Measurements from ENCODE around the gene MID1.

Gene MID1

GRCh38 chrX:10480861-10481260 is 139.5 kb downstream of the MID1 start:
- Histone ChIP-seq H3K27me3 (ENCODE audit: insufficient read depth, low read length, poor library complexity) (no peaks in the 10 kb centered on the region), H3K9me3 (ENCODE audit: insufficient read depth, low read length, severe bottlenecking) (no peaks in the 10 kb centered on the region)

GRCh38 chrX:10479508-10479907 is 140.9 kb downstream of the MID1 start:
- H3K79me2 ChIP-seq (ENCODE audit: insufficient read depth, low read length) = no peaks in the 10 kb centered on the region
- H4K20me1 ChIP-seq (ENCODE audit: insufficient read depth, low read length) = no peaks in the 10 kb centered on the region
- H3K36me3 ChIP-seq (ENCODE audit: insufficient read depth, low read length) = no peaks in the 10 kb centered on the region
- no peaks in the 10 kb centered on the region for H3K27me3 ChIP-seq (ENCODE audit: insufficient read depth, low read length, poor library complexity)
- H3K9ac ChIP-seq (ENCODE audit: low read depth, low read length) = no peak overlapping the region
- DNase-seq (no peak), ATAC-seq (ENCODE audit: insufficient read depth, low read depth) (no peak)
- TF ChIP-seq CTCF (IDR thresholded peaks at IDR 0.05; ENCODE audit: borderline replicate concordance, extremely low read depth, low read length, poor library complexity, severe bottlenecking) = no peak
- no peak for TF ChIP-seq EZH2 (IDR thresholded peaks at IDR 0.05; ENCODE audit: borderline replicate concordance, low read depth, low read length, severe bottlenecking)
- no peak overlapping the region for H3K4me2 ChIP-seq (ENCODE audit: insufficient read depth, low read length)
- H2AFZ ChIP-seq (ENCODE audit: low read depth, low read length) = no peak overlapping the region
- H3K9me3 ChIP-seq (ENCODE audit: insufficient read depth, low read length, severe bottlenecking) = no peaks in the 10 kb centered on the region
- no peak overlapping the region for H3K27ac ChIP-seq (ENCODE audit: low read length)
- H3K4me3 ChIP-seq (ENCODE audit: low read depth in 1 of 2, low read length in 2 of 2) = no peak overlapping the region
- H3K4me1 ChIP-seq (ENCODE audit: insufficient read depth, low read length) = no peaks in the 10 kb centered on the region

More at GRCh38 chrX:10480861-10481260, 139.5 kb downstream of the MID1 start:
- H3K36me3 ChIP-seq (ENCODE audit: insufficient read depth, low read length) = no peaks in the 10 kb centered on the region
- H3K4me1 ChIP-seq (ENCODE audit: insufficient read depth, low read length) = no peaks in the 10 kb centered on the region
- no peak for TF ChIP-seq EZH2 (IDR thresholded peaks at IDR 0.05; ENCODE audit: borderline replicate concordance, low read depth, low read length, severe bottlenecking)
- TF ChIP-seq CTCF (IDR thresholded peaks at IDR 0.05; ENCODE audit: borderline replicate concordance, extremely low read depth, low read length, poor library complexity, severe bottlenecking) = no peak
- ATAC-seq (ENCODE audit: insufficient read depth, low read depth) = no peak
- no peak for DNase-seq
- no peak overlapping the region for H3K4me3 ChIP-seq (ENCODE audit: low read depth in 1 of 2, low read length in 2 of 2)
- no peaks in the 10 kb centered on the region for H3K79me2 ChIP-seq (ENCODE audit: insufficient read depth, low read length)
- H3K9ac ChIP-seq (ENCODE audit: low read depth, low read length) = no peak overlapping the region
- H4K20me1 ChIP-seq (ENCODE audit: insufficient read depth, low read length) = no peaks in the 10 kb centered on the region
- H3K4me2 ChIP-seq (ENCODE audit: insufficient read depth, low read length) = no peak overlapping the region
- no peak overlapping the region for H3K27ac ChIP-seq (ENCODE audit: low read length)
- H2AFZ ChIP-seq (ENCODE audit: low read depth, low read length) = no peak overlapping the region

- Histone ChIP-seq H3K79me2 (ENCODE audit: insufficient read depth, low read length) (no peaks in the 10 kb centered on the region), H3K27me3 (ENCODE audit: insufficient read depth, low read length, poor library complexity) (no peaks in the 10 kb centered on the region), H3K9me3 (ENCODE audit: insufficient read depth, low read length, severe bottlenecking) (no peaks in the 10 kb centered on the region), H4K20me1 (ENCODE audit: insufficient read depth, low read length) (no peaks in the 10 kb centered on the region), H3K36me3 (ENCODE audit: insufficient read depth, low read length) (no peaks in the 10 kb centered on the region), H3K4me3 (ENCODE audit: low read depth in 1 of 2, low read length in 2 of 2) (no peak overlapping the region), H3K9ac (ENCODE audit: low read depth, low read length) (no peak overlapping the region), H3K4me2 (ENCODE audit: insufficient read depth, low read length) (no peak overlapping the region), H2AFZ (ENCODE audit: low read depth, low read length) (no peak overlapping the region), H3K27ac (ENCODE audit: low read length) (no peak overlapping the region), H3K4me1 (ENCODE audit: insufficient read depth, low read length) (no peaks in the 10 kb centered on the region)
- DNase-seq (no peak), ATAC-seq (ENCODE audit: insufficient read depth, low read depth) (no peak)
- no peak for TF ChIP-seq CTCF (IDR thresholded peaks at IDR 0.05; ENCODE audit: borderline replicate concordance, extremely low read depth, low read length, poor library complexity, severe bottlenecking)
- TF ChIP-seq EZH2 (IDR thresholded peaks at IDR 0.05; ENCODE audit: borderline replicate concordance, low read depth, low read length, severe bottlenecking) = no peak
Observed at GRCh38 chrX:10477525-10477924, 142.9 kb downstream of the MID1 start.
